Stimulated activated CD4-positive, alpha-beta T cell treated with anti-CD3 and anti-CD28 coated beads, Interleukin-15, amount 100 ng/mL, for 24 hours (primary cell): Measurements from ENCODE around the gene ARRDC2.
"Not testable (repeated sequence)": the region's sequence is repeated elsewhere in the genome, so short reads cannot be mapped to it uniquely, and the experiment has no call there.

Experiments used
- DNase-seq: peaks from one replicate; pipeline ENCODE4 v3.0.0-alpha.2; 2020

Gene ARRDC2

DNA sequence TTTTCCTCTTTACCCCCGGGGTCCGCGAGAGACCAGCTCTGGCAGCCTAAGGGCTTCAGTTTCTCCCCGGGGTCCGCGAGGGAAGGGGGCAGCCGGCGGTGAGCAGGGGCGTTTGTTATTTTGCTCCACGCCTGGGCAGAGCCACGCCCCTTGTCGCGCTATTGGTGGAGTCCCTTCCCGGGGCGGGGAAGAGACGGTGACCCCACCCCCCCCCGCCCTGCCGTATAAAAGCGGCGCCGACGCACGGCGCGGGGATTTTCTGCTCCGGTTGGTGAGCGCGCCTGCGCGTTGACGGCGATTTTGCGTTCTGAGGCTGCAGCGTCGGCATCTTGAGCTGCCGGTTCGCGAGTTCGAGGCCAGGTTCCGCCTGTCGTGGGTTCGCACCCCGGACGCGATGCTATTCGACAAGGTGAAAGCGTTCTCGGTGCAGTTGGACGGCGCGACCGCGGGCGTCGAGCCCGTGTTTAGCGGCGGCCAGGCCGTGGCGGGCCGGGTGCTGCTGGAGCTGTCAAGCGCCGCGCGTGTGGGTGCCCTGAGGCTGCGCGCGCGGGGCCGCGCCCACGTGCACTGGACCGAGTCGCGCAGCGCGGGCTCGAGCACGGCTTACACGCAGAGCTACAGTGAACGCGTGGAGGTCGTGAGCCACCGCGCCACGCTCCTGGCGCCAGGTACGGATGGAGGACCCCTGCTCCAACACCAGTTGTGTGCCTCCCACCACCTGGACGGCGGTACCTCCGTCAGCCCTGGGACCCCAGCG, at the start of gene ARRDC2:
ARRDC2 (plus strand) TSS at position 254 of the 757 bp plus-strand sequence; CDS start at position 395, 141 bp downstream.
- peak; percentile 91 for DNase-seq

DNA sequence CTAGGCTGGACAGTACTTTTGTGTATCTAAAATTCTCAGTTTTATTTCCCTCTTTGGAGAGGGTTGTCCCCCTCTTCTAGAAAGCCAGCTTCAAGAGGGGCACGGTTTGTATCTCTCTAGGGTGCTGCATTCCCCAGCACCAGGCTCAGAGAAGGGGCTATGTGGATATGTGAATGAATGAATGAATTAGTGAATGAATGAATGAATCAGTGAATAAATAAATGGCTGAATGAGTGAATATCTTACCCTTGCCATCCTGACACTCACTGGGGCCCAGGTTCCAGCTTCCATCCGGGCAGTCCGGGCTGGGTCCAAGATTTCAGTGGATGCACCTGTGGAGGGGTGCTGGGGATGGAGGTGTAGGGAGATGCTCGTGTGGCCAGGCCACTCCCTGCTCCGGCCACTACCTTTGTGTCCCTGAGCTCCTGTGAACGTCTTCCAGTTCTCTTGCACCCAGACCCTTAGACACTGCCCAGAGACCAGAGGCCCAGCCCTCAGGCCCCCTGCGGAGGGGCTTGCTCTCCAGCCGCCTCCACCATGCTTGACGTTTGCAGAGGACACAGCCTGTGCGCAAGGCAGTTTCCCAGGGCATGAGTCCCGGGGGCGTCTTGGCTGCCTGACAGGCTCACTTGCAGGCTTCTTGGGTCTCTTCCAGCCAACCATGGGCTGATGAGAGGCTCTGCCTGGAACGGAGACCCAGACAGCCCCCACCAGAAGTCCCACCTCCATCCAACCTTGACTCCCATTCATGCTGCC, 43.9 kb upstream of the ARRDC2 start:
- DNase-seq: no peak

DNA sequence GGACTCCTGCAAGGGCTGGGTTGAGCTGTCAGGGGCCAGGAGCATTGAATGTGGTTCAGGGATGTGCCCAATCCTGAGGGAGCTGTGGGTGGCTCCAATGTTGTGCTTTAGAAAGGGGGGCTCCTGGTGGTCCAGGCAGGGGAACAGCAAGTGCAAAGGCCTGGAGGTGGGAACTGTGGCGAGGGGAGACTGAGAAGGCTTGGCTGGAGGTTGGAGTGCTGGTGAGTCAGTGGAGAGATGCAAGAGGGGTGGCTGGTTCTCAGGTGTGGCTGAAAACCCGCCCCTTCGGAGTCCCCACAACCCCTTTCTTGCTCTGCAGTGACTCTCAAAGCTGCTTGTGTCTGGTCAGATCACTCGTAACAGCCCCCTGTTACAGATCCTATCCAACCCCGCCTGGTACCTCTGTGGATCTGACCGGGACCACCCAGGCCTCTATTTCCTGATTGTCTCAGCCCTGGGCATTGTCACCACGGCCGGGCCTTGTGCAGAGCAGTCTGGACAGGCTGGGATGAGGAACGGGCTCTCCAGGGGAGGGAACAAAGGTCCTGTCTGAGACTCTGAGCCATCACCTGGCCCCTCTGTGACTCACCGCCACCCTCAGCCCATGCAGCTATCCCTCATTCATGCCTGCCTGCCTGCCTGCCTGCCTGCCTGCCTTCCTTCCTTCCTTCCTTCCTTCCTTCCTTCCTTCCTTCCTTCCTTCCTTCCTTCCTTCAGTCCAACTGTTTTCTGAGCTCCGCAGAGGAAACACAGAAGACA, 42.4 kb upstream of the ARRDC2 start:
- DNase-seq: no peak

DNA sequence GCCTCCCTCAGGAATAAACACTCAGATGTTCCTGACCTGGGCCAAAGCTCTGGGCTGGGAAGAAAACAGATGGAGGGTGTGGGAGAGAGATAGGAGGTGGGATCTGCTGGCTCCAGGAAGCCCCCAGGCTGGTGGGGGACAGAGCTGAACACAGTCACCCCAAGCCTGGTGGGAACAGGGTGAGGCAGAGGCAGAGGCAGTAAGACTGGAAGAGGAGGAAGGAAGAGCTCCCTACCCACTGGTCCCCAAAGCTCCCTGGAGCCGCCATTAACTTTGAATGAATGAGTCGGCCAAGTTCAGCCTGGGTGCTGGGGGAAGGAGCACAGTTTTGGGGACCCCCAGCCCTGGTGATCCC, 41.9 kb upstream of the ARRDC2 start:
- DNase-seq: no peak

DNA sequence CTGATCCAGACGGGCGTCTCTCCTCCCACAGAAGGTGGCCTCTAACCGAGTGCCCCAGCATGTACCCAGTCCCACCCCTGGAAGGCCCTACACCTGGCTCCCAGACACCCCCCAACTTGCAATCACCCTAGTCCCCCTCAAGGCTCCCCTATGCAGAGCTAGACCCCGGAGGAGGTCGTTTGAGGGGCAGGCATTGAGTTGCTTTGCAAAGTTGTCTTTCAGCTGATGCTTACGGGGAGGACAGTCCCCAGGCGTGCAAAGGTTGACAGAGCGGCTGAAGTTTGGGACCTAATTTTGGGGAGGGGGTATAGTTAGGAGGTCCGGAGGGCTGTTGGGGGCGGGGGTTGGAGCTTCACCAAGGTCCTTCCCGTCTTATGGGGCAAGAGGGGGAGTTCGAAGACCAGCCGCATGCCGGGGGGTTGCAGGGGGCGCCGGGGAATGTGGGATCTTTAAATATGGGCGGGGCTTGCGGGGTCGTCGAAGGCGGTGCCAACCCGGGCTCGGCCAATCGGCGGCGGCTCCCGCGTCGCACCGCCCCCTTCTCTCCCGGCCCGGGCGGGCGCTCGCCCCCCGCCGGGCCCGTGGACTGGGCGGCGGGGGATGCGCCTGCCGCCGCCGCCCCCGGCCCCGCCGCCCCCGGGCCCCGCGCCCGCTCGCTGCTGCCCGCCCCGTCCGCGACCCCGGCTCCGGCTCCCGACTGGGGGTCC, 41.3 kb upstream of the ARRDC2 start, which contains the start of gene KCNN1:
KCNN1 (plus strand) TSS at position 558 of the 707 bp plus-strand sequence. CDS start 6,782 bp downstream, outside the sequence.
- DNase-seq: no peak

DNA sequence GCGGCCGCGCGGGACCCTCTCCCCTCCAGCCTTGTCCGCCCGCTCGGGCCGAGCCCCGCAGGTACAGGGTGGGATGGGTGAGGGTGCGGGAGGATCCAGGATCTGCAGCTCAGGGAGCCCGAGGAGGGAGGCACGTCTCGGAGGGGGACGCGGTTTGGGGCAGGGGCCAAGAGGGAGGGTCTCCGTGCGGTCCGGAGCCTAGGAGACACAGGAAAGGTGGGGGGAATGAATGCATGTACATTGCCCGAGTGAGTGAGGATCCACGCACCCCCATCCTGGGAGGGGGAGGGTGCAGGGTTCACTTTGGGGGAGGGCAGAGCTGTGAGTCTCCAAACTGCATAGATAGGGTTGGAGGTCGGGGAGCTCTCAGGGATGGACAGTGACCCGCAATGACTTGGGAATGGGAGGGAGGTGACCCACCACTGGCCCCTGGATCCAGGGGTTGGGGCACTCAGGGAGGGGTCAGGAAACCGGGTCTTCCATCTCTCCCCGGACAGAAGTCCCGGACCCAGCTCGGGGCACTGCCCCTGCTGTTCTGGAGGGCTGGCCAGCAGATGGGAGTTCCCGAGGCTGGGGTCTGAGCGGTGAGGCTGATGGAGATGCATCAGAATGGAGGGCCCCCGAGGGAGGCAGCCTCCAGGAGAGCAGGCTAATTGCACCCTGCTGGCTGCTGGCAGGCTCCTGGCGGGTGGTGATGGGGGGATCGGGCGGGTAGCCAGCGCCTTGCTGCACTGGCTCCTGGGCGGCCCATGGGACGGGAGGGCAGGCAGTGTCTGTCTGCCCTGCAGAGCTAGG, 40.5 kb upstream of the ARRDC2 start:
- no peak for DNase-seq

DNA sequence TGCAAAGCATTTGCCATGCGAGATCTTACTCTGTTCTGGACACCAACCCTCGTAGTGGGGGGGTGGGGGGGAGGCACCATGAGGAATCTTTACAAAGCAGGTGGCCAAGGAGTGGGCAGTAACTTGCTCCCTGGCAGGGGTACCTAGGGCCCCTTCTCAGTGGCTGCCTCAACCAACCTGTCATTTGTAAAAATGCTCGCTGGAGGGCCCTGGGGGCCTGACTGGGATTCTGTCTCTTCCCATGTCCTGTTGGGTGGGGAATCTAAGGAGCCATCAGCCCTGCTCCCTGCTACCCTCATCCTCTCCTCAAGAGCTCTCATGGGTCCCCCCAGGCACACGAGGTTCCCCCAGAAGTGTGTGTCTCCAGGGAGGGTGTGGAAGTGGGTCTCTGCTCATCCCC, 39.6 kb upstream of the ARRDC2 start:
- DNase-seq: no peak

DNA sequence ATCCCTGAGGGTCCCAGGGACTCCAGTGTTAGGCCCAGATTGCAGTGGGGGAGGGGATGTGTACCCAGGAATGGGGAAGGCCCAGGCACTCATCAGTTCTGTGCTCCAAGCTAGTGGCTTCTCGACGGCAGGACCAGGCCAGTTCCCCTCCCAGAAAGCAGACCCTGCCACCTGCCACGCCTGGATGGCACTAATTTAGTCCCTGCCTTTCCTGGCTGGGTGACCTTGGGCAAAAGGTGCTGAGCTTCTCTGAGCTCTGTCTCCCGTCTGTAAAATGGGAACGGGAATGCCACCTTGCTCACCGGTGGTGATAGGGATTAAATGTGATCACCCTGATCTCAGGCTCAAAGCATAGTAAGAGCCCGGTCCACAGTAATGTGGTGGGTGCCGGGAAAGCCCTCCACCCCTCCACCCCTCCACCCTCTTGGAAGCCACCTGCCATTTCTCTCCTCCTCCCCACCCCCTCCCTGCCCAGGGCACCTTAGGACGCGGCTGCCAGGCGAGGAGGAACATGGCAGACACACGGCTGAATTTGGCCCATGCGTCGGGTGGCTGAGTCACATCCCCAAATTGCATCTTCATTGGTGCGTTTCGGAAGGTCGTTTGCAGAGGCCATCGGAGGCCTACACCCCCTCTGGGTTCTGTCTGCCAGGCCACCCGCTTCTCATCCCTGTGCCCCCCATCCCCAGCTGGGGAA, 38.7 kb upstream of the ARRDC2 start:
- no peak for DNase-seq

DNA sequence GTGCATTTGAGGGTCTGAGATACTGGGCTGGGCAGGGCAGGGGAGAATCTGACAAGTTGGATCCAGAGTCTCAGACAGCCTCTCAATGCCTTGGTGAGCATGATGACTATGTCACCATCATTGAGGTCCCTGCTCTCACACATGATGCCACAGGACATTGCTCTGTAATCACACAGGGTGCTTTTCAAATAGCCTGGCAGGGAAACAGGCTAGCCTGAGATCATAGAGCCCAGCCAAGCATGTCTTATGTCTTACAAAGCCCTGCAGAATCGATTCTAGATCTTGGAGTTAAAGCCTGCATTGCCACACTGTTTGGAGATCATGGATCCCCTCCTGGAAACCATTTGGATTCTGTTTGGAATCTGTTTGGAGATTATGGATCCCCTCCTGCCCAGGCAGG, 35.7 kb upstream of the ARRDC2 start:
- DNase-seq: no peak

DNA sequence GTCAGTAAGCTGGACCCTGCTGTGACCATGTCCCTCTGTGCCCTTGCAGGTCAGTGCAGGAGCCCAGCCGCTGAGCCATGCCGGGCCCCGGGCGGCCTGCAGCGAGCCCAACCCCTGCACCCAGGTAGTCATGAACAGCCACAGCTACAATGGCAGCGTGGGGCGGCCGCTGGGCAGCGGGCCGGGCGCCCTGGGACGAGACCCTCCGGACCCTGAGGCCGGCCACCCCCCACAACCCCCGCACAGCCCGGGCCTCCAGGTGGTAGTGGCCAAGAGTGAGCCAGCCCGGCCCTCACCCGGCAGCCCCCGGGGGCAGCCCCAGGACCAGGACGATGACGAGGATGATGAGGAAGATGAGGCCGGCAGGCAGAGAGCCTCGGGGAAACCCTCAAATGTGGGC, 34.2 kb upstream of the ARRDC2 start:
- no peak for DNase-seq

DNA sequence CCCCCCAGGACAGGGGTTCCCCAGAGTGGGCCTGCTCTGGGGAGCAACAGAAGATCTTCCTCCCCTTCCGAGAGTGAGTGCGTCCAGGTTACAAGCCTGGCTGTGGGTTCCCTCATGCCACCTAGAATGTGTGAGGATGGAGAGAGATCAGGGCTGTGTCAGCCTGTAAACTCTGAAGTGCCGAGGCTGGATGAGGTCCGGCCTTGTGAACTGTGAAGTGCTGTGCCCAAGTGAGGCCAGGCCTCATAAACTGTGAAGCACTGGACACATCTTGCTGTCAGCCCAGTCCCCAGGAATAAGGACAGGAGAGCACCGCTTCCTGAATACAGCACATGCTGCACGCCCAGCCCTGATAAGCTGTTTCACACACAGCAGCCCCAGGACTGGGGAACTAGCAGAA, 33.4 kb upstream of the ARRDC2 start:
- DNase-seq: no peak

DNA sequence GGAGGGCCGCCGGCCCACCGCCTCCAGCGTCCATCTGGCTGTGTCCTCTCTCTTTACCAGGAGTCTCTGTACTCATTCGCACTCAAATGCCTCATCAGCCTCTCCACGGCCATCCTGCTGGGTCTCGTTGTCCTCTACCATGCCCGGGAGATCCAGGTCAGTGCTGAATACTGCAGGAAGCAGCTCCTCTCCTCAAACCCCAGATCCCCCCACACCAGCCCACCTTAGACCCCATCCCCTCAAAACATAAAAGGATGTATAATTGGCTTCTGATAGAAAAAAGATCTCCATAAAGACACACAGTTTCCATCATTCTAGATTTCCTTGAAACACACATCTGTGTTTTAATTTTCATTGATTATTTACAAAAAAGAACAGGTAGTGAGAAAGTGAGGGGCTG, 32.9 kb upstream of the ARRDC2 start:
- no peak for DNase-seq

DNA sequence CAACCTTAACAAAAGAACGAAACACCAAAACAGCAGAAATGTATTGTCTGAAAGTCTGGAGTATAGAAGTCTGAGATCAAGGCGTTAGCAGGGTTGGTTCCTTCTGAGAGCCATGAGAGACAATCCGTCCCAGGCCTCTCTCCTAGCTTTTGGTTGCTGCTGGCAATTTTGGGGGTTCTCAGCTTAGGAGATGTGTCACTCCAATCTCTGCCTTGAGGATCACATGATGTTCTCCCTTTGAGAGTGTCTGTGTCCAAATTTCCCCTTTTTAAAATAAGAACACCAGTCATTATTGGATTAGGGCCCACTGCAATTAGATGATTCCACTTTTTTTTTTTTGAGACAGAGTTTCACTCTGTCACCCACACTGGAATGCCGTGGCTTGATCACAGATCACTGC, 30.9 kb upstream of the ARRDC2 start:
- DNase-seq: no peak

DNA sequence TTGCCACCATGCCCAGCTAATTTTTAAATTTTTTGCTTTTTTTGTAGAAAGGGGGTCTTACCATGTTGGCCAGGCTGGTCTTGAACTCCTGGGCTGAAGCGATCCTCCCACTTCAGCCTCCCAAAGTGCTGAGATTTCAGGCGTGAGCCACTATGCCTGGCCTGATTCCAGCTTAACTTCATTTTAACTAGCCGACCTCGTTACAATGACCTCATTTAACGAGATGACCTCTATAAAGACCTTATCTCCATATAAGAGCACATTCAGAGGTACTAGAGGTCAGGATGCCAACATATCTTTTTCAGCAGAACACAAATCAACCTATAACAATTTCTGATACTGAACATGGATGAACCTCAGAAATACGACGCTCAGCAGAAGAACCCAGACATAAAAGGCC, 30.5 kb upstream of the ARRDC2 start:
- no peak for DNase-seq

DNA sequence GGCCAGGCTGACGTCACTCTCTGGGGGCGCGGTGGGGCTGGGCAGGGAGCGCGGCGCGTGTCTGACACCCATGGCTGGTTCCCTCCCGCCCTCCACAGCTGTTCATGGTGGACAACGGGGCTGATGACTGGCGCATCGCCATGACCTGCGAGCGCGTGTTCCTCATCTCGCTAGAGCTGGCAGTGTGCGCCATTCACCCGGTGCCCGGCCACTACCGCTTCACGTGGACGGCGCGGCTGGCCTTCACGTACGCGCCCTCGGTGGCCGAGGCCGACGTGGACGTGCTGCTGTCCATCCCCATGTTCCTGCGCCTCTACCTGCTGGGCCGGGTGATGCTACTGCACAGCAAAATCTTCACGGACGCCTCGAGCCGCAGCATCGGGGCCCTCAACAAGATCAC, 26.4 kb upstream of the ARRDC2 start:
- no peak for DNase-seq

DNA sequence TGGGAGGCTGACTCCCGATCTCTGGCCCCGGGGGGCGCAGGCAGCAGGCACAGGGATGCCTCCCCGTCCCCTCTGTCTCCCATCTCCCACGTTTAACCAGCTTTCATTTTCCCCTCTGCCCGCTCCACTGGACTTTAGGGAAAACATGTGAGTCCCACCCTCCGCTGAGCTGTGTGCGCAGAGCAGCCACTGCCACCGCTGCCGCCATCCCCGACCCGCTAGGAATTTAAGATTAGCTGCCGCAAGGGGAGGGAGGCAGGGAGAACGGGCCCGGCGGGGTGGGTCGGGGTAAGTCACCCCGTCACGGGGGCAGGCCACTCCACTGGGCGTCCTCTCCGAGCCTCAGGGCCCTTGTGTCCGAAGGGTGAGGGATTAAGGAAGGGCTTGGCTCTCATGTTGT, 25.5 kb upstream of the ARRDC2 start:
- DNase-seq: no peak

DNA sequence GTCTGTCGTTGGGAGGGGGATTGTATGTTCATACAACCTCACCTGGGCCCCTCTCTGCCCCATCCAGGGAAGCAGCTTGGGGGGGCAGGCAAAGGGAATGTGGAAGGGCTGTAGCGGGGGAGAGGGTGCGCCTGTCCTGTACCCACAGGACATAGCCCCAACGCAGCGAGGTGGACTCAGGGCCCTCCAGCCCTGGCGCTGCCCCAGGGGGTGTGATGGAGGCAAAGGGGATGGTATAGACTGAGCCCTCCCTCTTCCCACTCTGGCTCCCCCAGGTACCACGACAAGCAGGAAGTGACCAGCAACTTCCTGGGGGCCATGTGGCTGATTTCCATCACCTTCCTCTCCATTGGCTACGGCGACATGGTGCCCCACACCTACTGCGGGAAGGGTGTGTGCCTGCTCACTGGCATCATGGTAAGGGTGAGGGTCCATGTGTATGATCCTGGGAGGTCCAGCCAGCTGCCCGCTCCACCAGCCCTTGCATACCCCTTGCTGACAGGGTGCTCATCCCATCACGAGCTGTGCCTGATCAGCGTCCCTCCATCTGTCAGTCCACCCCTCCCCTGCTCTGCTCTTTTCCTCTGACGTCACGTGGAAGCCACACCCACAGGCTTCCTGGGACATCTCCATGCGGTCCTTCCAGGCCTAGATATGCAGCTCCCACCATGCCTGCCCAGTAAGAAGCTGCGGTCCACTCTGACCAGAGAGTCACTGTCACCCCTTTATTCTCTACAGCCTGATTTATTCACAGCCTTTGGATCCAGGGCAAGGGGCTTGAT, 22.7 kb upstream of the ARRDC2 start:
- no peak for DNase-seq

DNA sequence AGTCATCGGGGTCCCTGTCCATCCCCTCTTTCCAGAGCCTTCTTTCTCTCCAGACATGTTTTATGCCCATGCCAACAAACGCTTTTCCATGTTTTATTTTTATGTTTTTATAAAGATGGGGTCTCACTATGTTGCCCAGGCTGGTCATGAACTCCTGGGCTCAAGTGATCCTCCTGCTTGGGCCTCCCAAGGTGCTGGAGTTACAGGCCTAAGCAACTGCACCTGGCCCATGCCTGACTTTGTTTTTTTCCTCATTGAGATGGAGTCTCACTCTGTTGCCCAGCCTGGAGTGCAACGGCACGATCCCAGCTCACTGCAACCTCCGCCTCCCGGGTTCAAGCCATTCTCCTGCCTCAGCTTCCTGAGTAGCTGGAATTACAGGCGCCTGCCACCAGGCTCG, 21.4 kb upstream of the ARRDC2 start:
- not testable (repeated sequence) for DNase-seq

DNA sequence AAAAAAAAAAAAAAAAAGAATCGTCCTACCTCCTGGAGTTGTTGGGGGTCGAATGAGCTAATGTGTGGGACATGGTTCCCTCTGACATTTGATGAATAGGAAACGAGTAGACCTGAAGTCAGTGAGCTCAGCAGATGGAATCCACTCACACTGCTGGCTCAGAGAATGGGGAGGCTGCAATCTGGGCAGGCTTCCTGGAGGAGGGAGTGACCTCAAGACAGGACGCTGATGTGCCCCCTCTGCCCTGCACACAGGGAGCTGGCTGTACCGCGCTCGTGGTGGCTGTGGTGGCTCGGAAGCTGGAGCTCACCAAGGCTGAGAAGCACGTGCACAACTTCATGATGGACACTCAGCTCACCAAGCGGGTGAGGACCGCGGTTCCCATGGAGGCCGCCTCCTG, 19.8 kb upstream of the ARRDC2 start:
- DNase-seq: no peak

DNA sequence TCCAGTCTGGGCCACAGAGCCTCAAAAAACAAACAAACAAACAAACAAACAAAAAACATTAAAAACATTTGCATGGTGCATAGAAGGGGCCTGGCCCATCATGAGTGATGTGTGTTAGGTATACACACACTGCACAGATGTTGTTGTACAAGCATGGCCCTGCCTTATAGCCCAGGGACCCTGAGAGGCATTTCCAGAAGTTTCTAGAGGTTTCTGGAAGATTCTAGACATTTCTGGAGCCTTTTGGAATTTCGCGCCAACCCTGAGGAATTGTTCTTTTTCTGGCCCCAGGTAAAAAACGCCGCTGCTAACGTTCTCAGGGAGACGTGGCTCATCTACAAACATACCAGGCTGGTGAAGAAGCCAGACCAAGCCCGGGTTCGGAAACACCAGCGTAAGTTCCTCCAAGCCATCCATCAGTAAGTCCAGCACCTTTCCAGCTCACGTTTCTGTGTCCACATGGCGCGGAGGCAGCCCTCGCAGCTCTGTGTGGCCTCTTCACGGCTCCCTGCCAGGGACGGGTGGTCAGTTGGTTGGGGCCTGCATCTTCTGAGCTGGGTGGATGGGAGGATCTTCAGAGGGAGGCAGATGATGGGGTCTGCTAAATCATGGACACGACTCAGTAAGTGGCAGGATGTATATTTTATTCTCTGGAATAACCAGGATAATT, 18.4 kb upstream of the ARRDC2 start:
- no peak for DNase-seq
